Adipocyte (in vitro differentiated cells): ENCODE measurements around the gene NFIL3.

ENCODE experiments used
- DNase-seq: peaks from one replicate; pipeline ENCODE4 v3.0.0-alpha.2; 2015; ENCODE audit warnings: low read depth
- H3K27me3 ChIP-seq: replicated peaks from 2 replicates; pipeline ENCODE4 v1.7.0; 2013; ENCODE audit warnings: mild to moderate bottlenecking, low read length, moderate library complexity; ENCODE audit not compliant: control insufficient read depth, insufficient read depth
- H3K36me3 ChIP-seq: 2 replicates; pipeline ENCODE4 v1.7.0; 2013; ENCODE audit warnings: low read length, mild to moderate bottlenecking, moderate library complexity; ENCODE audit not compliant: control insufficient read depth, insufficient read depth, severe bottlenecking
- H3K4me1 ChIP-seq: 2 replicates; pipeline ENCODE4 v1.7.0; 2013; ENCODE audit warnings: mild to moderate bottlenecking, low read length, moderate library complexity; ENCODE audit not compliant: control insufficient read depth, insufficient read depth
- H3K4me3 ChIP-seq: 2 replicates; pipeline ENCODE4 v1.7.0; 2013; ENCODE audit warnings: mild to moderate bottlenecking, low read length, moderate library complexity
- H3K9ac ChIP-seq: 2 replicates; pipeline ENCODE4 v1.7.0; 2013; ENCODE audit warnings: mild to moderate bottlenecking, low read length, moderate library complexity
- H3K9me3 ChIP-seq: 2 replicates; pipeline ENCODE4 v1.7.0; 2013; ENCODE audit warnings: mild to moderate bottlenecking, low read length, moderate library complexity; ENCODE audit not compliant: control insufficient read depth

The NFIL3 gene

DNA sequence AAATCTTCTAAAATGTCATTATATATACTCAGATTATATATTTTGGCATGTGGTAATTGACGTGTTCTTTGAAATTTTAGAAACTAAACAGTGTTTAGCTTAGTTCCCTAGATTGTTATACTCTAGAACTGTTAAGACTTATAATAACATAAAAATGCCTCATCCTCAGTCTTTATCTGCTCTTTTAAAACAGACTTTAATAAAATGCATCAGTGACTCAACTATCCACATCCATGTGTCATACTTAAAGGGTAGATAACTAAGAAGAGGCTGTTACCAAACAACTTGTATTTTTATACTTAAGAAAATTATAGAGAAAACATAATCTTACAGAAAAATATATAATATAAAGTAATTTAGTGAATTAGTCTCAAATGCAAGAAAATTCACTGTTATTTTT lies 15.2 kb downstream of the NFIL3 start:
- no peak overlapping the region for H3K9ac ChIP-seq
- no peaks in the 10 kb centered on the region for H3K27me3 ChIP-seq
- DNase-seq: no peak
- H3K9me3 ChIP-seq: no peaks in the 10 kb centered on the region
- peaks cover 52% of the 10 kb centered on the region for H3K36me3 ChIP-seq
- H3K4me1 ChIP-seq: peaks cover 39% of the 10 kb centered on the region
- H3K4me3 ChIP-seq: no peak overlapping the region

GRCh38 chr9:91407580-91408318 lies 15.9 kb downstream of the NFIL3 start:
- H3K27me3 ChIP-seq: no peaks in the 10 kb centered on the region
- H3K9me3 ChIP-seq: no peaks in the 10 kb centered on the region
- peaks cover 52% of the 10 kb centered on the region for H3K36me3 ChIP-seq
- H3K4me3 ChIP-seq: no peak overlapping the region
- no peak overlapping the region for H3K9ac ChIP-seq
- no peak for DNase-seq
- peaks cover 39% of the 10 kb centered on the region for H3K4me1 ChIP-seq

GRCh38 chr9:91405343-91406077 lies 18.1 kb downstream of the NFIL3 start:
- no peak overlapping the region for H3K4me3 ChIP-seq
- H3K36me3 ChIP-seq: peaks cover 43% of the 10 kb centered on the region
- H3K9me3 ChIP-seq: no peaks in the 10 kb centered on the region
- DNase-seq: no peak
- peaks cover 30% of the 10 kb centered on the region for H3K4me1 ChIP-seq
- no peak overlapping the region for H3K9ac ChIP-seq
- H3K27me3 ChIP-seq: no peaks in the 10 kb centered on the region

DNA sequence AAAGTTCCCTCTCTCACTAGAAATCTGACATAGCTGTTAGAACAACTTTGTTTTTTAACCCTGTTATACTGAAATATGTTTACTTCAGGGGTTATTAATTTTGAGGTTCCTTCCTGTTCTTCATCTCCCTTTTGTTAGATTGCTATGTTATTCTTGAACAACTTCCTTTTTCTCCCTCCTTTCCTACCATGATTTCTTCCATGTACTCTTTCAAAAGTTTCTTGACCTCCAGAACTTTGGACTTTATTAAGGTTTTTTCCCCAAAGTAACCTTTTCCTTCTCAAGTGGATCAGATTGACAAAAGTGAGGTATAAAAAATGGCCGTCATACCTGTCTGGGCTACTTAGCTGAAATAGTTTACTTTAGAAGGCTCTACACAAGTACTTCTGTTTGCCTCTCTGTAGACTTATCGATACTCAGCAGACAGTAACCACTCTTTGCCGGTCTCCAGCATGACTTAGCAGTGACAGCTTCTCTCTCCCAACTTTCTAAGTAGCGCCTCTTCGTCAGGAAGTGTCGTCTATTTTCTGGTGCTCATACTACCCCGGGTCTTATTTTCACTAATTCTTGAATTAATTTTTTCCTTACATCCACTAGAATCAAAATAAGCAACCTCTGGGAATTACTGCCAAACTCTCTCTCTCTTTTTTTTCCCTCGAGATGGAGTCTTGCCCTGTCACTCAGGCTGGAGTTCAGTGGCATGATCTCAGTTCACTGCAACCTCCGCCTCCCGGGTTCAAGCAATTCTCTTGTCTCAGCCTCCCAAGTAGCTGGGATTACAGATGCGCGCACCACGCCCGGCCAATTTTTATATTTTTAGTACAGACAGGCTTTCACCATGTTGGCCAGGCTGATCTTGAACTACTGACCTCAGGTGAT lies 19.7 kb downstream of the NFIL3 start:
- Histone ChIP-seq H3K27me3 (no peaks in the 10 kb centered on the region), H3K9ac (no peak overlapping the region), H3K36me3 (peaks cover 27% of the 10 kb centered on the region), H3K4me1 (peaks cover 16% of the 10 kb centered on the region), H3K4me3 (no peak overlapping the region), H3K9me3 (no peaks in the 10 kb centered on the region)
- DNase-seq: no peak

- H3K27me3 ChIP-seq: no peaks in the 10 kb centered on the region
- peaks cover 18% of the 10 kb centered on the region for H3K4me1 ChIP-seq
- no peaks in the 10 kb centered on the region for H3K36me3 ChIP-seq
- no peak overlapping the region for H3K4me3 ChIP-seq
- H3K9me3 ChIP-seq: no peaks in the 10 kb centered on the region
- H3K9ac ChIP-seq: no peak overlapping the region
- no peak for DNase-seq
Observed at GRCh38 chr9:91398926-91399325, 24.7 kb downstream of the NFIL3 start.

- Histone ChIP-seq H3K9ac (no peak overlapping the region), H3K4me1 (peaks cover 34% of the 10 kb centered on the region), H3K36me3 (no peaks in the 10 kb centered on the region), H3K9me3 (no peaks in the 10 kb centered on the region), H3K27me3 (no peaks in the 10 kb centered on the region), H3K4me3 (no peak overlapping the region)
- peak; percentile 79 for DNase-seq
Observed at GRCh38 chr9:91395553-91396471, 27.8 kb downstream of the NFIL3 start.

DNA sequence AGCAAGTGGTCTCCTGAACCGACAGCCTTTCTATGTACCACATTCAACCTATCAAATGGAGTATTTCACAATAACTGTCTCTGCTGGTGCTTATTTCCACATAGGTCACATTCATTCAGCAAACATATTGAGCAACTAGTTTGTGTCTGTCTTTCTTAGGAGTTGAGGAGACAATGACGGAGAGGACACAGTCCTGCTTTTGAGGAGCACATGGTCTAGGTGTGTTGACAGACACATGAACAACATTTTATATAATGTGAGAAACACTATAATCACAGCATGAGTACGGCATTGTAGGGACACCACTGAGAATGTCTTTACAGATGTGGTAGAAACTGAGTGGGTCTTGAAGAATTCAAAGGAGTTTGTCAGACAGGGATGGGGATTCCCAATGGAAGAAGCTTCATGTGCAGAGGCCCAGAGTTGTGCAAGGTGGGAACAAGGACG lies 28.5 kb downstream of the NFIL3 start:
- peak; percentile 89 for DNase-seq
- Histone ChIP-seq H3K9me3 (no peaks in the 10 kb centered on the region), H3K4me3 (no peak overlapping the region), H3K36me3 (no peaks in the 10 kb centered on the region), H3K4me1 (peaks cover 38% of the 10 kb centered on the region), H3K9ac (no peak overlapping the region), H3K27me3 (no peaks in the 10 kb centered on the region)

GRCh38 chr9:91393826-91394225 lies 29.8 kb downstream of the NFIL3 start:
- Histone ChIP-seq H3K9ac (no peak overlapping the region), H3K9me3 (no peaks in the 10 kb centered on the region), H3K27me3 (no peaks in the 10 kb centered on the region), H3K36me3 (no peaks in the 10 kb centered on the region), H3K4me1 (peaks cover 38% of the 10 kb centered on the region), H3K4me3 (no peak overlapping the region)
- DNase-seq: no peak

GRCh38 chr9:91392435-91392834 lies 31.2 kb downstream of the NFIL3 start:
- no peak for DNase-seq
- no peak overlapping the region for H3K9ac ChIP-seq

GRCh38 chr9:91391818-91392217 lies 31.8 kb downstream of the NFIL3 start:
- H3K9me3 ChIP-seq: no peaks in the 10 kb centered on the region
- peaks cover 38% of the 10 kb centered on the region for H3K4me1 ChIP-seq
- DNase-seq: no peak
- H3K36me3 ChIP-seq: no peaks in the 10 kb centered on the region
- no peaks in the 10 kb centered on the region for H3K27me3 ChIP-seq
- H3K4me3 ChIP-seq: no peak overlapping the region
- H3K9ac ChIP-seq: no peak overlapping the region

More at GRCh38 chr9:91392435-91392834, 31.2 kb downstream of the NFIL3 start:
- Histone ChIP-seq H3K27me3 (no peaks in the 10 kb centered on the region), H3K4me3 (no peak overlapping the region), H3K36me3 (no peaks in the 10 kb centered on the region), H3K4me1 (peaks cover 38% of the 10 kb centered on the region), H3K9me3 (no peaks in the 10 kb centered on the region)
